ENCODE results near the gene AHCYL2. TPM values are rescaled to one million over a fixed set of nuclear protein-coding genes. Genes with fewer than 3 reads are reported as not detected.

The AHCYL2 gene
- total RNA-seq, 1 experiment from 2014 or later: 23.2 TPM

- Histone ChIP-seq H3K4me2 (ENCODE audit: insufficient read depth, insufficient read length, low read length) (no peak overlapping the region), H3K23ac (ENCODE audit: insufficient read length, low read depth, low read length) (no peak overlapping the region), H2BK20ac (ENCODE audit: low read depth, low read length, poor library complexity, severe bottlenecking) (no peak overlapping the region), H3K27me3 (ENCODE audit: insufficient read depth, low read length) (peaks cover 3% of the 10 kb centered on the region; the same call in 1 of the 2 replicates), H2BK120ac (ENCODE audit: low read depth, low read length, poor library complexity, severe bottlenecking) (no peak overlapping the region), H3K14ac (ENCODE audit: insufficient read depth, low read length) (no peak overlapping the region), H3K23me2 (ENCODE audit: insufficient read length, low read depth, low read length, poor library complexity, severe bottlenecking) (peaks cover 10% of the 10 kb centered on the region), H4K91ac (ENCODE audit: insufficient read length, low read depth, low read length) (no peak overlapping the region), H4K5ac (ENCODE audit: insufficient read length, low read depth, low read length) (no peak overlapping the region), H3T11ph (ENCODE audit: low read length) (no peak overlapping the region), H3K79me1 (ENCODE audit: insufficient read depth, low read depth, low read length, poor library complexity, severe bottlenecking) (peaks cover 3% of the 10 kb centered on the region), H3K18ac (ENCODE audit: insufficient read length, low read depth, low read length) (no peak overlapping the region), H2AK5ac (ENCODE audit: insufficient read length, low read length) (no peak overlapping the region), H2BK15ac (ENCODE audit: low read depth, low read length) (no peak overlapping the region), H3K56ac (ENCODE audit: insufficient read length, low read depth, low read length) (no peak overlapping the region), H2AFZ (ENCODE audit: low read length) (no peak overlapping the region), H2BK5ac (ENCODE audit: insufficient read length, low read length) (no peak overlapping the region), H4K8ac (replicated peaks; ENCODE audit: insufficient read length, low read depth, low read length) (no peak overlapping the region), H3K4me1 (ENCODE audit: insufficient read depth, low read length) (no peaks in the 10 kb centered on the region; the same call in 1 of the 2 replicates), H3K79me2 (ENCODE audit: insufficient read depth, low read length) (peaks cover 4% of the 10 kb centered on the region; the same call in 1 of the 2 replicates), H3K9ac (ENCODE audit: extremely low read depth, insufficient read length, low read length) (no peak overlapping the region), H4K20me1 (ENCODE audit: control insufficient read depth, insufficient read depth, insufficient read length) (no peaks in the 10 kb centered on the region), H3K4ac (ENCODE audit: low read depth, low read length) (no peak overlapping the region; the same call in 1 of the 2 replicates), H2BK12ac (ENCODE audit: insufficient read length, low read depth, low read length) (no peak overlapping the region), H3K27ac (ENCODE audit: insufficient read length, low read depth, low read length) (no peak overlapping the region), H3K9me3 (ENCODE audit: control insufficient read depth, low read depth, low read length) (no peaks in the 10 kb centered on the region)
- Mint-ChIP-seq H3K27ac (no peak overlapping the region), H3K36me3 (ENCODE audit: insufficient read depth in 1 of 3, low read depth in 3 of 3) (peaks cover 0 to 1% (median 0%) of the 10 kb centered on the region in 3 experiments; a peak in 1 of 7 replicates), H3K9me3 (peaks cover 4 to 10% of the 10 kb centered on the region in 2 experiments; a peak in 3 of 5 replicates), H3K27me3 (ENCODE audit: low read depth) (peaks cover 23% of the 10 kb centered on the region), H3K4me3 (no peak overlapping the region), H3K4me1 (peaks cover 13 to 16% of the 10 kb centered on the region in 2 experiments)
- no peak for DNase-seq
- no peak for TF ChIP-seq CTCF (conservative IDR thresholded peaks at IDR 0.05)
- WGBS (ENCODE audit: extremely low coverage, insufficient read length, low lambda C conversion rate): no CpG with 5 or more reads among the region's 6 CpGs
These were observed 39.7 kb upstream of the AHCYL2 start for GRCh38 chr7:129184981-129185670.

Data from H9 (cell line).